RWPE2 (cell line): Measurements from ENCODE around the gene RNF141.

ENCODE experiments used
- ATAC-seq: fragments of 200-7000 bp; cut with Tn5 transposase; 3 replicates; pipeline ENCODE4 v1.9.1; 2021; ENCODE audit warnings: low read depth
- DNase-seq: peaks from one replicate; pipeline ENCODE4 v3.0.0-alpha.2; 2020; ENCODE audit warnings: low spot score
- H3K27ac ChIP-seq: fragments of 450-650 bp; 2 replicates; pipeline ENCODE4 v1.5.1; 2017; ENCODE audit warnings: mild to moderate bottlenecking; ENCODE audit not compliant: poor library complexity, severe bottlenecking
- H3K27me3 ChIP-seq: fragments of 250-450 bp; sonication (Bioruptor Pico); 2 replicates; pipeline ENCODE4 v1.5.1; 2021; ENCODE audit warnings: mild to moderate bottlenecking, moderate library complexity; ENCODE audit not compliant: insufficient read depth, poor library complexity, severe bottlenecking
- H3K36me3 ChIP-seq: fragments of 250-450 bp; sonication (Bioruptor Pico); 2 replicates; pipeline ENCODE4 v1.5.1; 2020; ENCODE audit warnings: low read depth, mild to moderate bottlenecking, moderate library complexity
- H3K4me1 ChIP-seq: fragments of 250-450 bp; sonication (Bioruptor Pico); 2 replicates; pipeline ENCODE4 v1.5.1; 2021; ENCODE audit warnings: mild to moderate bottlenecking, moderate library complexity; ENCODE audit not compliant: insufficient read depth, poor library complexity, severe bottlenecking
- H3K4me3 ChIP-seq: fragments of 250-450 bp; sonication (Bioruptor Pico); 2 replicates; pipeline ENCODE4 v1.5.1; 2021; ENCODE audit warnings: mild to moderate bottlenecking, moderate library complexity; ENCODE audit not compliant: severe bottlenecking
- H3K9me3 ChIP-seq: fragments of 250-450 bp; sonication (Bioruptor Pico); 2 replicates; pipeline ENCODE4 v1.5.1; 2021; ENCODE audit warnings: mild to moderate bottlenecking, moderate library complexity; ENCODE audit not compliant: severe bottlenecking
- TF ChIP-seq, protein P1 (sequence below): fragments of 450-650 bp; IDR thresholded peaks from one replicate; pipeline ENCODE4 v1.5.1; 2017; ENCODE audit warnings: mild to moderate bottlenecking, moderate library complexity; ENCODE audit not compliant: poor library complexity, severe bottlenecking

RNF141 gene

GRCh38 chr11:10478066-10478465 is 62.9 kb downstream of the RNF141 start:
- DNase-seq, result no peak
- no peaks in the 10 kb centered on the region for H3K27me3 ChIP-seq
- peaks cover 30% of the 10 kb centered on the region for H3K36me3 ChIP-seq
- TF ChIP-seq, protein P1, sequence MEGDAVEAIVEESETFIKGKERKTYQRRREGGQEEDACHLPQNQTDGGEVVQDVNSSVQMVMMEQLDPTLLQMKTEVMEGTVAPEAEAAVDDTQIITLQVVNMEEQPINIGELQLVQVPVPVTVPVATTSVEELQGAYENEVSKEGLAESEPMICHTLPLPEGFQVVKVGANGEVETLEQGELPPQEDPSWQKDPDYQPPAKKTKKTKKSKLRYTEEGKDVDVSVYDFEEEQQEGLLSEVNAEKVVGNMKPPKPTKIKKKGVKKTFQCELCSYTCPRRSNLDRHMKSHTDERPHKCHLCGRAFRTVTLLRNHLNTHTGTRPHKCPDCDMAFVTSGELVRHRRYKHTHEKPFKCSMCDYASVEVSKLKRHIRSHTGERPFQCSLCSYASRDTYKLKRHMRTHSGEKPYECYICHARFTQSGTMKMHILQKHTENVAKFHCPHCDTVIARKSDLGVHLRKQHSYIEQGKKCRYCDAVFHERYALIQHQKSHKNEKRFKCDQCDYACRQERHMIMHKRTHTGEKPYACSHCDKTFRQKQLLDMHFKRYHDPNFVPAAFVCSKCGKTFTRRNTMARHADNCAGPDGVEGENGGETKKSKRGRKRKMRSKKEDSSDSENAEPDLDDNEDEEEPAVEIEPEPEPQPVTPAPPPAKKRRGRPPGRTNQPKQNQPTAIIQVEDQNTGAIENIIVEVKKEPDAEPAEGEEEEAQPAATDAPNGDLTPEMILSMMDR, result no peak
- H3K9me3 ChIP-seq, result no peaks in the 10 kb centered on the region
- H3K4me1 ChIP-seq, result no peaks in the 10 kb centered on the region
- no peak for ATAC-seq
- no peak overlapping the region for H3K27ac ChIP-seq
- H3K4me3 ChIP-seq, result no peak overlapping the region

- no peak for DNase-seq
- Histone ChIP-seq H3K36me3 (peaks cover 30% of the 10 kb centered on the region), H3K27ac (no peak overlapping the region)
Measured at GRCh38 chr11:10477690-10478046, 63.3 kb downstream of the RNF141 start.

DNA sequence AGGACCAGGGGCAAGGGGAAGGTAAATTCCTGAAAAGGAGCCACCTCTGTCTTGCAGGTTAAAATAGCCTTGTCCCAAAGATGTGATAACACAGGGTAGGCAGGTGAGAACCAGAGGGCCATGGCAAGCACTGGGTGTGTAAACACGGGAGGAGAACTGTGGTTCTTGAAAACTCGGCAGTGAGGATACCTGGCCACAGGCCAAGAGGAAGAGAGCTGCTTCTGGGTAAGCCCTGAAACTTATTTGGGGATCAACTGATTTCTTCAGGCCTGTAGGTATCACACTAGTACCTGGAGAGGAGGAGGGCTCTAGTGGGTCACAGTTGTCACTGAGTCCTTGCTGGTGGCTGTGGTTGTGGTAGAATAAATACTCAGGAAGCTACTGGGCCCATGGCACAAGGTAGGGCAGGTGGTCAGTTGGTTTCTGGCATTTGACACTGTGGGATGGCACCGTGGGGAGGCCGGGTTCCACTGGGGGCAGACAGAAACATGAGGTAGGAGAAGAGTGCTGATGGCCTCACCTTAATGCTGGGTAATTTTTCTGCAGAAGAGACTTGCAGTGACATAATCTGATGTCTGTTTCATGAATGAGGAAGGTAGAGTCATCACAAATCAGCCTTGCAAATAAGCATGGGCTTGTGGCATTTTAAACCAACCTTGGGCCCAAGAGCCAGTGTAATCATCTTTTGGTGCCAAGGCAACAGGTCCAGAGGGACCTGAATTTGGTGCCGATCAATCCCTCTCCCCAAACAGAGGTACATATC is 63.9 kb downstream of the RNF141 start:
- Histone ChIP-seq H3K36me3 (peaks cover 30% of the 10 kb centered on the region), H3K27ac (no peak overlapping the region)

More at GRCh38 chr11:10477690-10478046, 63.3 kb downstream of the RNF141 start:
- no peaks in the 10 kb centered on the region for H3K4me1 ChIP-seq
- no peaks in the 10 kb centered on the region for H3K9me3 ChIP-seq
- no peaks in the 10 kb centered on the region for H3K27me3 ChIP-seq
- no peak for ATAC-seq
- H3K4me3 ChIP-seq, result no peak overlapping the region
- TF ChIP-seq, protein P1, result no peak

GRCh38 chr11:10476342-10476741 is 64.6 kb downstream of the RNF141 start:
- H3K4me1 ChIP-seq, result no peaks in the 10 kb centered on the region
- H3K27me3 ChIP-seq, result no peaks in the 10 kb centered on the region
- TF ChIP-seq, protein P1, result no peak
- ATAC-seq (no peak), DNase-seq (no peak)
- H3K4me3 ChIP-seq, result no peak overlapping the region
- peaks cover 23% of the 10 kb centered on the region for H3K36me3 ChIP-seq
- H3K27ac ChIP-seq, result no peak overlapping the region
- H3K9me3 ChIP-seq, result no peaks in the 10 kb centered on the region

More for the DNA sequence above, 63.9 kb downstream of the RNF141 start:
- TF ChIP-seq, protein P1, result no peak
- Histone ChIP-seq H3K4me3 (no peak overlapping the region), H3K4me1 (no peaks in the 10 kb centered on the region), H3K9me3 (no peaks in the 10 kb centered on the region), H3K27me3 (no peaks in the 10 kb centered on the region)
- no peak for ATAC-seq
- no peak for DNase-seq

- H3K36me3 ChIP-seq, result peaks cover 14% of the 10 kb centered on the region; the same call in 1 of the 2 replicates
- H3K9me3 ChIP-seq, result no peaks in the 10 kb centered on the region
- ATAC-seq, result no peak
- no peaks in the 10 kb centered on the region for H3K27me3 ChIP-seq
- no peak for DNase-seq
- H3K27ac ChIP-seq, result no peak overlapping the region
- H3K4me1 ChIP-seq, result no peaks in the 10 kb centered on the region
- TF ChIP-seq, protein P1, result no peak
- no peak overlapping the region for H3K4me3 ChIP-seq
Measured at GRCh38 chr11:10474551-10474950, 66.4 kb downstream of the RNF141 start.
